Breast epithelium (tissue), 3 donors: ENCODE data around the gene DSG2.
"Not testable (repeated sequence)": the region's sequence is repeated elsewhere in the genome, so short reads cannot be mapped to it uniquely, and the experiment has no call there.

Experiments
- CTCF ChIP-seq, 3 donors: fragments of 450-650 bp; IDR thresholded peaks; one replicate each; pipeline ENCODE4 v1.5.1; 2016 to 2017; ENCODE audit warnings: antibody characterized with exemption in 3 of 3, mild to moderate bottlenecking in 3 of 3, moderate library complexity in 3 of 3
- POLR2A ChIP-seq: fragments of 450-650 bp; IDR thresholded peaks from one replicate; pipeline ENCODE4 v1.6.1; 2016; ENCODE audit warnings: antibody characterized with exemption, mild to moderate bottlenecking, moderate library complexity
- POLR2AphosphoS5 ChIP-seq, 3 donors: sonication (generic); formaldehyde crosslinking; IDR thresholded peaks; one replicate each; pipeline ENCODE4 v1.6.1; 2017; ENCODE audit warnings: antibody characterized with exemption in 3 of 3

GRCh38 chr18:31507124-31507523, 9.1 kb downstream of the DSG2 start:
- TF ChIP-seq POLR2AphosphoS5 (IDR thresholded peaks at IDR 0.05); CTCF (IDR thresholded peaks at IDR 0.05); POLR2A: not testable (repeated sequence)
